Measurements from ENCODE around the gene ARTN. TPM values are rescaled to one million over a fixed set of nuclear protein-coding genes. Genes with fewer than 3 reads are reported as not detected.

The ARTN gene
- total and polyA plus RNA-seq, 9 of the 15 experiments (the other 6 are each of a cell fraction or from before 2014, with no cell fraction given): 0.06 to 0.38 TPM; not detected in 7

DNA sequence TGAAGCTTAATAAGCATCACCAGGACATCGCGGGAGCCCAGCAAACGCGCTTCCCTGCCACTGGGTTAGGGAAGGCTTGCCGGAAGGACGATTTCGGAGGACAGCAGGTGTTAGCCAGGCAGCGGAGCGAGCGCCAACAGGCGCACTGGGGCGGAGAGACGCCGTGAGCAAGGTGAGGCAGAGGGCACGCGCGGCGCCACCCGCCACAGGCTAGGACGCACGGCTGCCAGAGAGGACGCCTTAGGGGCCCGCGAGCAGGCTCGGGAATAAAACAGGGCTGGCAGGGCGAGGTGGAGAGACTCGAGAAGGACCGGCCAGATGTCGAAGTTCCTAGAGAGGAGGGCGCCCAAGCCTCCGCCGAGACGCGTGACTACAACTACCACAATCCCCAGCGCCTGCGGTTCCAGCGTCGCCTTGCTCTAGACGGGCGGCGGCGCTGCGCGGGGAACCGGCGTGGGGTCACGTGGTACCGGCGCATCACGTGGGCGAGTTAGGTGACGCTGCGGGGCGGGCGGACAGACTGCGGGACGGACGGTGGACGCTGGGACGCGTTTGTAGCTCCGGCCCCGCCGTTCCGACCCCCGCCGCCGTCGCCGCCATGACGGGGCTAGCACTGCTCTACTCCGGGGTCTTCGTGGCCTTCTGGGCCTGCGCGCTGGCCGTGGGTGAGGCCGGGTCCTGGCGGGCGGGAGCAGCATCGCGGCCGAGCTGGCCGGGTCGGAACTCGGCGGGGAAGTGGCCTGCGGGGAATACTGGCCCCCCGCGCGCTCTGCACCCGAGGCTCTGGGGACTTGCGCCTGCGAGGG is 41.0 kb downstream of the ARTN start, which contains the start of gene ATP6V0B (continued):
- TF ChIP-seq, protein P1, sequence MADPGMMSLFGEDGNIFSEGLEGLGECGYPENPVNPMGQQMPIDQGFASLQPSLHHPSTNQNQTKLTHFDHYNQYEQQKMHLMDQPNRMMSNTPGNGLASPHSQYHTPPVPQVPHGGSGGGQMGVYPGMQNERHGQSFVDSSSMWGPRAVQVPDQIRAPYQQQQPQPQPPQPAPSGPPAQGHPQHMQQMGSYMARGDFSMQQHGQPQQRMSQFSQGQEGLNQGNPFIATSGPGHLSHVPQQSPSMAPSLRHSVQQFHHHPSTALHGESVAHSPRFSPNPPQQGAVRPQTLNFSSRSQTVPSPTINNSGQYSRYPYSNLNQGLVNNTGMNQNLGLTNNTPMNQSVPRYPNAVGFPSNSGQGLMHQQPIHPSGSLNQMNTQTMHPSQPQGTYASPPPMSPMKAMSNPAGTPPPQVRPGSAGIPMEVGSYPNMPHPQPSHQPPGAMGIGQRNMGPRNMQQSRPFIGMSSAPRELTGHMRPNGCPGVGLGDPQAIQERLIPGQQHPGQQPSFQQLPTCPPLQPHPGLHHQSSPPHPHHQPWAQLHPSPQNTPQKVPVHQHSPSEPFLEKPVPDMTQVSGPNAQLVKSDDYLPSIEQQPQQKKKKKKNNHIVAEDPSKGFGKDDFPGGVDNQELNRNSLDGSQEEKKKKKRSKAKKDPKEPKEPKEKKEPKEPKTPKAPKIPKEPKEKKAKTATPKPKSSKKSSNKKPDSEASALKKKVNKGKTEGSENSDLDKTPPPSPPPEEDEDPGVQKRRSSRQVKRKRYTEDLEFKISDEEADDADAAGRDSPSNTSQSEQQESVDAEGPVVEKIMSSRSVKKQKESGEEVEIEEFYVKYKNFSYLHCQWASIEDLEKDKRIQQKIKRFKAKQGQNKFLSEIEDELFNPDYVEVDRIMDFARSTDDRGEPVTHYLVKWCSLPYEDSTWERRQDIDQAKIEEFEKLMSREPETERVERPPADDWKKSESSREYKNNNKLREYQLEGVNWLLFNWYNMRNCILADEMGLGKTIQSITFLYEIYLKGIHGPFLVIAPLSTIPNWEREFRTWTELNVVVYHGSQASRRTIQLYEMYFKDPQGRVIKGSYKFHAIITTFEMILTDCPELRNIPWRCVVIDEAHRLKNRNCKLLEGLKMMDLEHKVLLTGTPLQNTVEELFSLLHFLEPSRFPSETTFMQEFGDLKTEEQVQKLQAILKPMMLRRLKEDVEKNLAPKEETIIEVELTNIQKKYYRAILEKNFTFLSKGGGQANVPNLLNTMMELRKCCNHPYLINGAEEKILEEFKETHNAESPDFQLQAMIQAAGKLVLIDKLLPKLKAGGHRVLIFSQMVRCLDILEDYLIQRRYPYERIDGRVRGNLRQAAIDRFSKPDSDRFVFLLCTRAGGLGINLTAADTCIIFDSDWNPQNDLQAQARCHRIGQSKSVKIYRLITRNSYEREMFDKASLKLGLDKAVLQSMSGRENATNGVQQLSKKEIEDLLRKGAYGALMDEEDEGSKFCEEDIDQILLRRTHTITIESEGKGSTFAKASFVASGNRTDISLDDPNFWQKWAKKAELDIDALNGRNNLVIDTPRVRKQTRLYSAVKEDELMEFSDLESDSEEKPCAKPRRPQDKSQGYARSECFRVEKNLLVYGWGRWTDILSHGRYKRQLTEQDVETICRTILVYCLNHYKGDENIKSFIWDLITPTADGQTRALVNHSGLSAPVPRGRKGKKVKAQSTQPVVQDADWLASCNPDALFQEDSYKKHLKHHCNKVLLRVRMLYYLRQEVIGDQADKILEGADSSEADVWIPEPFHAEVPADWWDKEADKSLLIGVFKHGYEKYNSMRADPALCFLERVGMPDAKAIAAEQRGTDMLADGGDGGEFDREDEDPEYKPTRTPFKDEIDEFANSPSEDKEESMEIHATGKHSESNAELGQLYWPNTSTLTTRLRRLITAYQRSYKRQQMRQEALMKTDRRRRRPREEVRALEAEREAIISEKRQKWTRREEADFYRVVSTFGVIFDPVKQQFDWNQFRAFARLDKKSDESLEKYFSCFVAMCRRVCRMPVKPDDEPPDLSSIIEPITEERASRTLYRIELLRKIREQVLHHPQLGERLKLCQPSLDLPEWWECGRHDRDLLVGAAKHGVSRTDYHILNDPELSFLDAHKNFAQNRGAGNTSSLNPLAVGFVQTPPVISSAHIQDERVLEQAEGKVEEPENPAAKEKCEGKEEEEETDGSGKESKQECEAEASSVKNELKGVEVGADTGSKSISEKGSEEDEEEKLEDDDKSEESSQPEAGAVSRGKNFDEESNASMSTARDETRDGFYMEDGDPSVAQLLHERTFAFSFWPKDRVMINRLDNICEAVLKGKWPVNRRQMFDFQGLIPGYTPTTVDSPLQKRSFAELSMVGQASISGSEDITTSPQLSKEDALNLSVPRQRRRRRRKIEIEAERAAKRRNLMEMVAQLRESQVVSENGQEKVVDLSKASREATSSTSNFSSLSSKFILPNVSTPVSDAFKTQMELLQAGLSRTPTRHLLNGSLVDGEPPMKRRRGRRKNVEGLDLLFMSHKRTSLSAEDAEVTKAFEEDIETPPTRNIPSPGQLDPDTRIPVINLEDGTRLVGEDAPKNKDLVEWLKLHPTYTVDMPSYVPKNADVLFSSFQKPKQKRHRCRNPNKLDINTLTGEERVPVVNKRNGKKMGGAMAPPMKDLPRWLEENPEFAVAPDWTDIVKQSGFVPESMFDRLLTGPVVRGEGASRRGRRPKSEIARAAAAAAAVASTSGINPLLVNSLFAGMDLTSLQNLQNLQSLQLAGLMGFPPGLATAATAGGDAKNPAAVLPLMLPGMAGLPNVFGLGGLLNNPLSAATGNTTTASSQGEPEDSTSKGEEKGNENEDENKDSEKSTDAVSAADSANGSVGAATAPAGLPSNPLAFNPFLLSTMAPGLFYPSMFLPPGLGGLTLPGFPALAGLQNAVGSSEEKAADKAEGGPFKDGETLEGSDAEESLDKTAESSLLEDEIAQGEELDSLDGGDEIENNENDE (IDR thresholded peaks at IDR 0.05; ENCODE audit: low read depth, low read length): no peak
- TF ChIP-seq CREB1 (IDR thresholded peaks at IDR 0.05) (peak; percentile 98), CREB1 (CRISPR knock-in tag; IDR thresholded peaks at IDR 0.05) (peak; percentile 99), ZNF197 (CRISPR knock-in tag; IDR thresholded peaks at IDR 0.05; ENCODE audit: low read depth) (no peak), TRIM24 (IDR thresholded peaks at IDR 0.05) (no peak), FOXP1 (CRISPR knock-in tag; IDR thresholded peaks at IDR 0.05) (peak; percentile 90), ELF2 (CRISPR knock-in tag; IDR thresholded peaks at IDR 0.05) (no peak; the same call in 1 of the 2 replicates), U2AF1 (optimal IDR thresholded peaks at IDR 0.05; ENCODE audit: low read depth, low read length) (peak; percentile 77), YBX1 (IDR thresholded peaks at IDR 0.05) (no peak), MAFG (tag; conservative IDR thresholded peaks at IDR 0.05) (no peak), BRD4 (IDR thresholded peaks at IDR 0.05) (peak; percentile 74; the same call in 1 of the 2 replicates), RBM14 (IDR thresholded peaks at IDR 0.05; ENCODE audit: borderline replicate concordance, insufficient read depth, low read depth, low read length) (0 out of 2 replicates have a peak, but pooled peaks have one; percentile 43), HDAC1 (IDR thresholded peaks at IDR 0.05) (peak in 1 of 2 experiments; percentile 71; a peak in 1 of 4 replicates), NRF1 (conservative IDR thresholded peaks at IDR 0.05 in 1 of 2, IDR thresholded peaks at IDR 0.05 in 1 of 2) (peak; percentile 91 to 92), FOXK2 (conservative IDR thresholded peaks at IDR 0.05 in 1 of 2, IDR thresholded peaks at IDR 0.05 in 1 of 2; ENCODE audit: low read depth in 2 of 2) (peak; percentile 75 to 85), ARHGAP35 (IDR thresholded peaks at IDR 0.05; ENCODE audit: partially characterized antibody) (no peak), ZNF347 (CRISPR knock-in tag; IDR thresholded peaks at IDR 0.05; ENCODE audit: low read depth) (no peak), MCM2 (IDR thresholded peaks at IDR 0.05; ENCODE audit: low read depth) (no peak), SAFB (IDR thresholded peaks at IDR 0.05; ENCODE audit: borderline replicate concordance, low read depth, low read length) (0 out of 2 replicates have a peak, but pooled peaks have one; percentile 48)

Data from K562 (cell line).